Activated CD4-positive, alpha-beta memory T cell treated with anti-CD3 and anti-CD28 coated beads, Interleukin-2, amount 10 ng/mL, durations not matched to agents 7 days and 5 days (primary cell): Measurements from ENCODE around the gene SNPH. TPM values are rescaled to one million over a fixed set of nuclear protein-coding genes. Genes with fewer than 3 reads are reported as not detected.

Source experiments
- CTCF ChIA-PET: fragments of 350-600 bp; sonication (Branson Sonifier 250); formaldehyde crosslinking; loops from one replicate; lab custom pipeline; 2021; ENCODE audit warnings: antibody characterized with exemption, inconsistent platforms; lab: Charles Lee
- POLR2A ChIA-PET: fragments of 350-600 bp; sonication (Branson Sonifier 250); formaldehyde crosslinking; loops from one replicate; lab custom pipeline; 2021; ENCODE audit warnings: antibody characterized with exemption; lab: Charles Lee
- DNase-seq: peaks from one replicate; pipeline ENCODE4 v3.0.0-alpha.2; 2020
- H3K27ac Mint-ChIP-seq: one replicate; pipeline ENCODE4 v1.8.0; 2021; ENCODE audit warnings: mild to moderate bottlenecking, mixed read lengths
- H3K27me3 Mint-ChIP-seq: one replicate; pipeline ENCODE4 v1.8.0; 2021; ENCODE audit warnings: mixed read lengths
- H3K36me3 Mint-ChIP-seq: one replicate; pipeline ENCODE4 v1.8.0; 2021; ENCODE audit warnings: low read depth, mixed read lengths
- H3K4me1 Mint-ChIP-seq: one replicate; pipeline ENCODE4 v1.8.0; 2021; ENCODE audit warnings: mixed read lengths
- H3K4me3 Mint-ChIP-seq: one replicate; pipeline ENCODE4 v1.8.0; 2021; ENCODE audit warnings: mild to moderate bottlenecking, mixed read lengths
- H3K9me3 Mint-ChIP-seq: one replicate; pipeline ENCODE4 v1.8.0; 2021; ENCODE audit warnings: mixed read lengths
- total RNA-seq, 2 experiments: library from RNA; stranded (reverse); gene quantifications; one replicate each; pipeline ENCODE4 v1.2.3, GENCODE V29; 2021

The SNPH gene
- total RNA-seq, 2 experiments from 2014 or later, result 2.9 to 3.0 TPM

DNA sequence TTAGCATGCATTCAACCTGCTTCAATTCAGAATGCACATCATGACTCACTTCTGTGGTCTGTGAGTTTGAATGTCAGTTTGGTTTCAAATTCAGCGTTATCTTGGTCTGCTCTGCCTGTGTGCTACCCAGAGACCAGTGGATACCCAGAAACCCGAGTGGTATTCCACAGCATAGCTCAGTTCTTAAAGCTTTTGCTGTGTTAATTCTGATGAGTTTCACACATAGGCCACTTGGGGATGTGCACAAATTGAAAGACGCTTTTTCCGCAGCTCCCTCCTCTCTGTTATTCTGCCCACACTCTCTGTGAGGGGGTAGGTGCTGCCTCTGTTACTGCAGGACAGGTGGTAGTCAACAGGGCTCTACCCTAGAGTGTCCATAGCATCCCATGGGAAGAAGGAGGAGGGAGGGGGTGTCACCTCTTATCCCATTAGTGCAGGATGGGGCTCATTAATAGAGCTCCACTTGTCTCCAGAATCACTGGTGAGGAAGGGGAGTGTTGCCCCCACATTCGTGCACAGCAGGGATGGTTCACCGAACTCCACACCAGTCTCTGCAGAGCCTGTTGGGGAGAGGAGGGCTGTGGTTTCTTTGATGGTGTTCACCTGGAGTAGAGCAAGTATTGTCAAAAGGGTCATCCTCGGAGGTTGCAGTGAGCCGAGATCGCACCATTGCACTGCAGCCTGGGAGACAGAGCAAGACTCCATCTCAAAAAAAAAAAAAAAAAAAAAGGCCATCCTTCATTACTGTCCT, 92.0 kb downstream of the SNPH start:
- Mint-ChIP-seq H3K27me3 (no peaks in the 10 kb centered on the region), H3K9me3 (peaks cover 11% of the 10 kb centered on the region), H3K4me3 (peak overlapping the region; percentile 56), H3K27ac (peak overlapping the region; percentile 87), H3K36me3 (peaks cover 82% of the 10 kb centered on the region), H3K4me1 (peaks cover 53% of the 10 kb centered on the region)
- ChIA-PET POLR2A (interaction anchor here (0.9 to 1.4 kb wide), 7 partner anchors 13 to 108 kb away, joined by 3 to 8 read pairs (median 4); partner anchors contain the start of genes NSFL1C and SDCBP2), CTCF (interaction anchor here (0.6 to 1.7 kb wide), 6 partner anchors 12 to 46 kb away, joined by 3 to 12 read pairs (median 4); partner anchors contain the start of gene FKBP1A)
- DNase-seq, result peak; percentile 61

Other genes with a start within 250 kb of the SNPH start
- 100 to 1,000 TPM; 145 TPM for gene PSMF1, start 147.7 kb upstream of the SNPH start, total RNA-seq
- gene TMEM74B, start 81.3 kb upstream of the SNPH start, total RNA-seq, result 1 to 10 TPM in 1 of 2 experiments, under 1 TPM in 1; 0.83 to 1.8 TPM
- gene C20orf202, start 62.8 kb upstream of the SNPH start, total RNA-seq, result not detected
- gene RAD21L1, start 40.2 kb upstream of the SNPH start, total RNA-seq, result not detected
- gene SDCBP2, start 62.8 kb downstream of the SNPH start, total RNA-seq, result 1 to 10 TPM; 3.1 to 3.2 TPM
- gene FKBP1A, start 126.8 kb downstream of the SNPH start, total RNA-seq, result 100 to 1,000 TPM; 205 to 207 TPM
- 10 to 100 TPM; 49.2 to 49.6 TPM for gene NSFL1C, start 200.6 kb downstream of the SNPH start, total RNA-seq
- not detected for gene SIRPB2, start 225.1 kb downstream of the SNPH start, total RNA-seq